Smooth muscle cell (in vitro differentiated cells): Measurements from ENCODE around the gene CFAP46. TPM values are rescaled to one million over a fixed set of nuclear protein-coding genes. Genes with fewer than 3 reads are reported as not detected.

Experiments
- DNase-seq: peaks from one replicate; lab custom pipeline; 2025; ENCODE audit not compliant: unreplicated experiment; lab: John Stamatoyannopoulos, UW
- H2AFZ ChIP-seq: fragments of 200-600 bp; sonication (generic); 2 replicates; pipeline ENCODE4 v1.6.0; 2016; ENCODE audit warnings: antibody characterized with exemption, low read depth, mild to moderate bottlenecking
- H3F3A ChIP-seq: fragments of 200-600 bp; sonication (generic); 2 replicates; pipeline ENCODE4 v1.6.0; 2017; ENCODE audit warnings: antibody characterized with exemption, low read depth
- H3K27ac ChIP-seq: fragments of 200-600 bp; sonication (generic); 2 replicates; pipeline ENCODE4 v1.5.1; 2016; ENCODE audit warnings: low read depth, mild to moderate bottlenecking
- H3K27me3 ChIP-seq: fragments of 200-600 bp; sonication (generic); 2 replicates; pipeline ENCODE4 v1.6.1; 2016; ENCODE audit warnings: low read depth, mild to moderate bottlenecking
- H3K36me3 ChIP-seq: fragments of 200-600 bp; sonication (generic); 2 replicates; pipeline ENCODE4 v1.5.1; 2016; ENCODE audit warnings: low read depth
- H3K4me1 ChIP-seq: fragments of 200-600 bp; sonication (generic); 2 replicates; pipeline ENCODE4 v1.5.1; 2016; ENCODE audit warnings: low read depth
- H3K4me2 ChIP-seq: fragments of 200-600 bp; sonication (generic); 2 replicates; pipeline ENCODE4 v1.6.0; 2016; ENCODE audit warnings: mild to moderate bottlenecking
- H3K4me3 ChIP-seq: fragments of 200-600 bp; sonication (generic); 2 replicates; pipeline ENCODE4 v1.5.1; 2016; ENCODE audit warnings: mild to moderate bottlenecking
- H3K79me2 ChIP-seq: fragments of 200-600 bp; sonication (generic); 2 replicates; pipeline ENCODE4 v1.6.0; 2016; ENCODE audit warnings: low read depth, mild to moderate bottlenecking
- H3K9ac ChIP-seq: fragments of 200-600 bp; sonication (generic); 2 replicates; pipeline ENCODE4 v1.6.0; 2016; ENCODE audit warnings: low read depth
- H3K9me3 ChIP-seq: fragments of 200-600 bp; sonication (generic); replicated peaks from 2 replicates; pipeline ENCODE4 v1.5.1; 2016; ENCODE audit warnings: low read depth
- H4K20me1 ChIP-seq: fragments of 200-600 bp; sonication (generic); 2 replicates; pipeline ENCODE4 v1.6.0; 2016; ENCODE audit warnings: low read depth
- WGBS: methylation state at CpG from one replicate; pipeline ENCODE4 v1.1.7; 2016; ENCODE audit warnings: low lambda C conversion rate; 5-methylcytosine and 5-hydroxymethylcytosine counted together
- polyA plus RNA-seq: library from polyadenylated mRNA; unstranded; fragments of >200 nt; fragmentation: Nextera tagmentation; extraction: Ambion mirVana; gene quantifications from 2 replicates; pipeline ENCODE4 v1.2.1, GENCODE V29; 2016
- total RNA-seq: library from RNA; depleted of rRNA; stranded (reverse); fragments of >200 nt; gene quantifications from 2 replicates; pipeline ENCODE4 v1.2.3, GENCODE V29; 2014
- TF ChIP-seq, protein P1 (sequence below): fragments of 200-600 bp; sonication (generic); IDR thresholded peaks from 2 replicates; pipeline ENCODE4 v1.5.1; 2017; ENCODE audit warnings: borderline replicate concordance, mild to moderate bottlenecking, antibody characterized with exemption; ENCODE audit not compliant: insufficient read depth, poor library complexity, severe bottlenecking

CFAP46 gene
- total and polyA plus RNA-seq, 2 experiments from 2014 or later = 1.1 to 2.0 TPM

- Histone ChIP-seq H3K27me3 (no peaks in the 10 kb centered on the region), H2AFZ (no peak overlapping the region), H3K9me3 (no peaks in the 10 kb centered on the region), H4K20me1 (no peaks in the 10 kb centered on the region), H3K36me3 (no peaks in the 10 kb centered on the region), H3F3A (no peaks in the 10 kb centered on the region), H3K9ac (no peak overlapping the region), H3K4me1 (no peaks in the 10 kb centered on the region), H3K79me2 (no peaks in the 10 kb centered on the region), H3K27ac (no peak overlapping the region), H3K4me2 (no peak overlapping the region), H3K4me3 (no peak overlapping the region)
- 89% methylated on average over 21 of the region's 21 CpGs for WGBS
- DNase-seq = no peak
- TF ChIP-seq, protein P1, sequence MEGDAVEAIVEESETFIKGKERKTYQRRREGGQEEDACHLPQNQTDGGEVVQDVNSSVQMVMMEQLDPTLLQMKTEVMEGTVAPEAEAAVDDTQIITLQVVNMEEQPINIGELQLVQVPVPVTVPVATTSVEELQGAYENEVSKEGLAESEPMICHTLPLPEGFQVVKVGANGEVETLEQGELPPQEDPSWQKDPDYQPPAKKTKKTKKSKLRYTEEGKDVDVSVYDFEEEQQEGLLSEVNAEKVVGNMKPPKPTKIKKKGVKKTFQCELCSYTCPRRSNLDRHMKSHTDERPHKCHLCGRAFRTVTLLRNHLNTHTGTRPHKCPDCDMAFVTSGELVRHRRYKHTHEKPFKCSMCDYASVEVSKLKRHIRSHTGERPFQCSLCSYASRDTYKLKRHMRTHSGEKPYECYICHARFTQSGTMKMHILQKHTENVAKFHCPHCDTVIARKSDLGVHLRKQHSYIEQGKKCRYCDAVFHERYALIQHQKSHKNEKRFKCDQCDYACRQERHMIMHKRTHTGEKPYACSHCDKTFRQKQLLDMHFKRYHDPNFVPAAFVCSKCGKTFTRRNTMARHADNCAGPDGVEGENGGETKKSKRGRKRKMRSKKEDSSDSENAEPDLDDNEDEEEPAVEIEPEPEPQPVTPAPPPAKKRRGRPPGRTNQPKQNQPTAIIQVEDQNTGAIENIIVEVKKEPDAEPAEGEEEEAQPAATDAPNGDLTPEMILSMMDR = no peak
Measured at GRCh38 chr10:132848951-132849545, 93.3 kb downstream of the CFAP46 start.

DNA sequence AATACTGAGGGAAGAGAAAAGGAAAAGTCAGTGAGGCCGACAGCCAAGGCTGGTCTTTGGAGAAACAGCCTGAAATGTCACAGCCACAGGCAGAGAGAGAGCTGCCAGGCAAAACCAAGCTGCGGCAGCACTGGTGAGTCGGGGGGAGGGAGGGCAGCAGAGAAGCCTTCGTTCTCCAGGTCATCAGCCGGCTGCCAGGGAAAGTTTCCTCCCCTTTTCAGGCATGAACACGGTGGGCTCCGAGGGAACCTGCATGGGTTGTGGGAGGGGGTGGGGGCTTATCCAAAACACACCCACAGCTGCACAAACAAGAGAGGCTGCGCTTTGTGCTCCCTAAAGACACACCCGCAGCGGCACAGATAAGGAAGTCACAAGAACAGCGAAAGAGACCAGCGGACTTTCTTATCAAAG, 94.1 kb downstream of the CFAP46 start:
- Histone ChIP-seq H3K36me3 (no peaks in the 10 kb centered on the region), H3K4me3 (no peak overlapping the region), H3K4me1 (no peaks in the 10 kb centered on the region), H3K4me2 (no peak overlapping the region), H4K20me1 (no peaks in the 10 kb centered on the region), H3K27me3 (no peaks in the 10 kb centered on the region), H2AFZ (no peak overlapping the region), H3K27ac (no peak overlapping the region), H3K9me3 (no peaks in the 10 kb centered on the region), H3K79me2 (no peaks in the 10 kb centered on the region), H3F3A (no peaks in the 10 kb centered on the region), H3K9ac (no peak overlapping the region)
- TF ChIP-seq, protein P1 = no peak
- WGBS = 62% methylated on average over 12 of the region's 12 CpGs
- DNase-seq = no peak

DNA sequence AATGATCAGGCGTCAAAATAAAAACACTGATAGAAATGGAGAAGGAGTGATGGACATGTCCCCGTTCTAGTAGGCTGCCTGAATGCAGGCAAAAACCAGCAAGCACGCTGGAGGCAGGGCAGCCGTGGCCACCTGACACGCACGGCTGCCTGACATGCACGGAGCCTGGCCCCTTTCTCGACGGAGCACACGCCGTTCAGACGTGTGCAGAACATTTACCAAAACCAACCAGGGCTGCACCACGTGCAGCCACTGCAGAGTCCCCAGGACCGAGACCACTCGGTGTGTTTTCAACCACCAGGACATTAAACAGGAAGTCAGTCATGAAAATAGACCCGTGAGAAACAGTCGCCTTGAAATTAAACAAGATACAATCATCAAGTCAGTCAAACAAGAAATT, 94.5 kb downstream of the CFAP46 start:
- no peak overlapping the region for H3K27ac ChIP-seq
- no peaks in the 10 kb centered on the region for H3K4me1 ChIP-seq
- H3K9me3 ChIP-seq = no peaks in the 10 kb centered on the region
- TF ChIP-seq, protein P1 = no peak
- WGBS = 83% methylated on average over 17 of the region's 17 CpGs
- no peak overlapping the region for H3K9ac ChIP-seq
- H3K79me2 ChIP-seq = no peaks in the 10 kb centered on the region
- no peaks in the 10 kb centered on the region for H4K20me1 ChIP-seq
- H2AFZ ChIP-seq = no peak overlapping the region
- no peak overlapping the region for H3K4me2 ChIP-seq
- no peak for DNase-seq
- H3K27me3 ChIP-seq = no peaks in the 10 kb centered on the region
- H3K4me3 ChIP-seq = no peak overlapping the region
- H3K36me3 ChIP-seq = no peaks in the 10 kb centered on the region
- no peaks in the 10 kb centered on the region for H3F3A ChIP-seq

DNA sequence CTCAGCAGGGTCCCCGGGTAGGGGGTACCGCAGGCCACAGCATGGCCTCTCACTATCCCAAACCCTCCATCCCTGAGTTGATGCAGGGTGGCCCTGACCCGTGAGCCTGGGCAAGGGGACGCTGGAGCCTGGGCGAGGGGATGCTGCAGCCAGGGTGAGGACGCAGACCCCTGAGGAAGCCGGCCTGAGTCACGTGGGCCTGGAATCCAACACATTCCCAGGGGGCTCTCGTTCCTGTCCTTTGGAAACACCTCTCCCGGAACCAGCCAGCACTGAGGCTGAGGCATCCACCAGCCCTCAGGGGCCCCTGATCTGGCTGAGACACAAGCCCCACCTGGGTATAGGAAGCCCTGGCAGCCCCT, 95.0 kb downstream of the CFAP46 start:
- Histone ChIP-seq H3K36me3 (no peaks in the 10 kb centered on the region), H3K4me1 (no peaks in the 10 kb centered on the region), H3K4me2 (no peak overlapping the region), H3K27me3 (no peaks in the 10 kb centered on the region), H3K9me3 (no peaks in the 10 kb centered on the region), H3K27ac (no peak overlapping the region), H4K20me1 (no peaks in the 10 kb centered on the region), H3K9ac (no peak overlapping the region), H3K4me3 (no peak overlapping the region), H2AFZ (no peak overlapping the region), H3K79me2 (no peaks in the 10 kb centered on the region), H3F3A (no peaks in the 10 kb centered on the region)
- 95% methylated on average over 6 of the region's 10 CpGs for WGBS
- TF ChIP-seq, protein P1 = no peak
- no peak for DNase-seq
